ENCODE data around the gene MT1B. TPM values are rescaled to one million over a fixed set of nuclear protein-coding genes. Genes with fewer than 3 reads are reported as not detected.

MT1B gene
- total RNA-seq, 1 donor from 2014 or later = not detected

DNA sequence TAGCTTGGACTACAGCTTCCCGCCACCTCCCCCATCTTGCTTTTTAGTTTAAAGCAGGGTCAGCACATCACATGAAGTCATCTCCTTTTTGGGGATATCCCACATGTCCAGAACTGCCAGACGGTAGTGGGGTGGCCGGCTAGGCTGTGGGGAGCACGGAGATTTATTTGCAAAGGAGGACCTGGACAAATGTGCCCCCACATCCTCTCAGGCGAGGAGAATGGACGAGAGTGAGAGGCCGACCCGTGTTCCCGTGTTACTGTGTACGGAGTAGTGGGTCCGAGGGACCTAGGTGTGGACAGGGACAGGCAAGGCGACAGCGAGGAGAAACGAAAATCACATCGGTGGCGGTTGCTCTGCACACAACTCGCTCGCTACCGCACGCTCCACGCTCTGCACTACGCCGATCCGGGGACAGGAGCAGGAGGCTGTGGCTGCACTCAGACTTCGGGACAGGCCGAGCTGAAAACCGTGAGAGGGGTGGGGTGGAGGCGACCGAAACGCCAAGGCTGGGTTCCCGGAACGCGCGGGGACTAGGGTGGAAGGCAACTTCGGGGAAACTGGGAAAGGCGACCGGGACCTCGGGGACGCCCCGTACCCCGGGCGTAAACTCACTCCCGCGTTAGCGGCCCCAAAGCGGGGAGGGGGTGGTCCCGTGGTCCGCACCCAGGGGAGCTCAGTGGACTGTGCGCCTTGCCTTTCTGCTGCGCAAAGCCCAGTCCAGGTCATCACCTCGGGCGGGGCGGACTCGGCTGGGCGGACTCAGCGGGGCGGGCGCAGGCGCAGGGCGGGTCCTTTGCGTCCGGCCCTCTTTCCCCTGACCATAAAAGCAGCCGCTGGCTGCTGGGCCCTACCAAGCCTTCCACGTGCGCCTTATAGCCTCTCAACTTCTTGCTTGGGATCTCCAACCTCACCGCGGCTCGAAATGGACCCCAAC lies 13.6 kb upstream of the MT1B start, which contains the start of gene MT1A:
Gene MT1A, plus strand, starts transcription at position 853 of the 937 bp plus-strand sequence. Its CDS starts 73 bp downstream, at position 926.
- TF ChIP-seq, protein P1, sequence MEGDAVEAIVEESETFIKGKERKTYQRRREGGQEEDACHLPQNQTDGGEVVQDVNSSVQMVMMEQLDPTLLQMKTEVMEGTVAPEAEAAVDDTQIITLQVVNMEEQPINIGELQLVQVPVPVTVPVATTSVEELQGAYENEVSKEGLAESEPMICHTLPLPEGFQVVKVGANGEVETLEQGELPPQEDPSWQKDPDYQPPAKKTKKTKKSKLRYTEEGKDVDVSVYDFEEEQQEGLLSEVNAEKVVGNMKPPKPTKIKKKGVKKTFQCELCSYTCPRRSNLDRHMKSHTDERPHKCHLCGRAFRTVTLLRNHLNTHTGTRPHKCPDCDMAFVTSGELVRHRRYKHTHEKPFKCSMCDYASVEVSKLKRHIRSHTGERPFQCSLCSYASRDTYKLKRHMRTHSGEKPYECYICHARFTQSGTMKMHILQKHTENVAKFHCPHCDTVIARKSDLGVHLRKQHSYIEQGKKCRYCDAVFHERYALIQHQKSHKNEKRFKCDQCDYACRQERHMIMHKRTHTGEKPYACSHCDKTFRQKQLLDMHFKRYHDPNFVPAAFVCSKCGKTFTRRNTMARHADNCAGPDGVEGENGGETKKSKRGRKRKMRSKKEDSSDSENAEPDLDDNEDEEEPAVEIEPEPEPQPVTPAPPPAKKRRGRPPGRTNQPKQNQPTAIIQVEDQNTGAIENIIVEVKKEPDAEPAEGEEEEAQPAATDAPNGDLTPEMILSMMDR (conservative IDR thresholded peaks at IDR 0.05; ENCODE audit: low read depth, low read length) = no peak
- H3K4me3 ChIP-seq (ENCODE audit: low read depth, low read length) = peak within 1 kb of the TSS; percentile 59
- no peak for DNase-seq (ENCODE audit: low read depth)

DNA sequence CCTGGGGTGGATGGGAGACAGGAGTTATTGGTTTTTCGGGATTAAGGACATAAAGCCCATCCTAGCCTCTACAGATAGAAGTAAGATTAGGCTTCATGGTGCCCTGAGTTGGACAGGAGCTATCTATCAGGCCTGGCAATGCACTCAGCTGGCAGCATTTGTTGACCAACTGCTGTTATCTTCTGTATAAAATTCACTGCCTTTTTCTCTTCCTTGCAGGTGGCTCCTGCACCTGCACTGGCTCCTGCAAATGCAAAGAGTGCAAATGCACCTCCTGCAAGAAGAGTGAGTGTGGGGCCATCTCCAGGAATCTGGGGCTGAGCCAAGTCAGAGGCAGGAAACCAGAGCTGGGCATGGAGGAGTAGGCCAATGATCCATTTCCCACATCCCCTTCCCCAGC lies 12.6 kb upstream of the MT1B start:
- TF ChIP-seq, protein P1 (conservative IDR thresholded peaks at IDR 0.05; ENCODE audit: low read depth, low read length) = no peak
- peak overlapping the region; percentile 59 for H3K4me3 ChIP-seq (ENCODE audit: low read depth, low read length)
- no peak for DNase-seq (ENCODE audit: low read depth)

DNA sequence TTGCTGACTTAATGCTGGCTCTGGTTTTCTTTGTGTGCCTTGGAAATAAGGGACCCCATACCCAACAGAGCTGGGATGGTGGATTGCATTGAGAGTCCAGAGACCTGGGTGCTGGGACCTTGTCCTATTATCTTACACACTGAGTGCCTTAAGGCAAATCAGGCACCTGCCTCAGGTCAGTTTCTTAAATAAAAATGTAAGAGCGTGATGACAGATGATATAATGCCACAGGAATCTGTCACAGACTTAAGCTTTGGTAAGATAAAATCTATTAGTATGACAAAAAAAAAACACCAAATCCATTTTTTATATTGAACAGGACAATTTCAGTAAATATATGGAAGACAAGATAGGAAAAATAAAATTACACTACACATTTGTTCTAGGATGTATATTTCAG lies 11.6 kb upstream of the MT1B start:
- TF ChIP-seq, protein P1 (conservative IDR thresholded peaks at IDR 0.05; ENCODE audit: low read depth, low read length) = no peak
- DNase-seq (ENCODE audit: low read depth) = no peak
- no peak overlapping the region for H3K4me3 ChIP-seq (ENCODE audit: low read depth, low read length)

DNA sequence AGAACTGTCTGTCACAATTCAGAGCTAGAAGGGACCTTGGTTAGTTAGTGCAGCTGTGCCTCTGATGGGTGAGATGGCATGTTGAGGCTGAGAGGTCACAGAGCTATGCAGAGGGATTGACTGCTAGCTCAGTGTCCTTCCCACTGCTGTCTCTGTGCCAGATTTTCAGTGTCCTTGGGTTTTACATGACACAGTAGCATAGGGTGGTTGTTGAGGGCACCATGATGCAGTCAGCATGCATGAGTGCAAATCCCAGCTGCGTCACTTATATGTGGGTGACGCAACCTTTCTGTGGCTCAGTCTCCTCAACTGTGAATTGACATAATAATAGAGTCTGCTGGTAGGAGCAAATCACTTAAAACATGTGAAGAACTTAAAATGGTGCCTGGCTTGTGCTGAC lies 10.5 kb upstream of the MT1B start:
- no peak for DNase-seq (ENCODE audit: low read depth)
- no peak overlapping the region for H3K4me3 ChIP-seq (ENCODE audit: low read depth, low read length)
- TF ChIP-seq, protein P1 (conservative IDR thresholded peaks at IDR 0.05; ENCODE audit: low read depth, low read length) = no peak

DNA sequence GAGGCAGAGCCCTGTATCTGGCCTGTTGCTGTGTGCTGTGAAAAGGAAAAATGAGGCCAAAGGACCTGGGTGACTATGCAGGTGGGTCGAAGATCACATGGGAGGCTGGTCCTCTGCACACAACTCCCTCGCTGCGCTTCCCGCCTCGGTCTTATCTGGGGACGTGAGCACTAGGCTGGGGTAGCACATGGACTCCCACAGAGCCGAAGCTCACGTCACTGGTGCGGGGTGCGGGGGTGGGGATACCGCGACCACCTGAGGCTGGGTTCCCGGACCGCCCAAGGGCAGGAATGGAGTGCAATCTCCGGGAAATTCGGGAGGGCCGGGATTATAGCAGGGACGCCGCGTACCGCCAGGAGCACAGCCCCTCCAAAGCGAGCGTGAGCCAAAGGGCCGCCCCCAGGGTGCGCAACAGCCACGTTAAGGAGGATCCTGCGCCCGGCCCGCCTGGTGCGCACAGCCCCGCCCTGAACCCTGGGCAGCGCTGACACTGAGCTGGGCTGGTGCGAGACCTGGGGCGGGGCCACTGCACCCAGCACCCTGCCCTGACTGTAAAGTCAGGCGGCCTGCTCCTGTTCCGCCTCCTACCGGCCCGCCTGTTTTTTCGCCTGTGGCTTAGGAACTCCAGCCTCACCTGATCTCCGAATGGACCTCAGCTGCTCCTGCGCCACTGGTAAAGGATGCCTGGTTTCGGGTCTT lies 8.5 kb upstream of the MT1B start:
- TF ChIP-seq, protein P1 (conservative IDR thresholded peaks at IDR 0.05; ENCODE audit: low read depth, low read length) = peak; percentile 55
- peak overlapping the region; percentile 43 for H3K4me3 ChIP-seq (ENCODE audit: low read depth, low read length)
- DNase-seq (ENCODE audit: low read depth) = no peak

DNA sequence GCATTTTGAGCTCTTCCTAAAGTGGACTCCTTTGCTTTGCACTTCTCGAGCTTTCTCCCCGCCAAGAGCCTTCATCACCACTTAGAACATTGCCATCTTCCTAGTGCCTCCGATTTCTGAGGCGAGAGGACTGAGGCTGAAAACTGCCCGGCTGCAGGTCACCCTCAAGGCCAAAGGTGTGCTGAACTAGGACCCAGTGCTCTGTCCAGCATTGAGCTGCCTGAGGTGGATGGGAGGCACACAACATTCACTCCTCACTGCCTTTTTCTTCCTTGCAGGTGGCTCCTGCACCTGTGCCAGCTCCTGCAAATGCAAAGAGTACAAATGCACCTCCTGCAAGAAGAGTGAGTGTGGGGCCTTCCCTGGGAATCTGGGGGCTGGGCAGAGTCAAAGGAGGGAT lies 7.9 kb upstream of the MT1B start:
- H3K4me3 ChIP-seq (ENCODE audit: low read depth, low read length) = peak overlapping the region; percentile 43
- no peak for DNase-seq (ENCODE audit: low read depth)
- TF ChIP-seq, protein P1 (conservative IDR thresholded peaks at IDR 0.05; ENCODE audit: low read depth, low read length) = no peak

Measured in epithelial cell of proximal tubule (primary cell).